Ishikawa (cell line): ENCODE data around the gene SERGEF.

Experiments
- CREB1 ChIP-seq: IDR thresholded peaks from 2 replicates; pipeline ENCODE4 v1.6.1; 2012; ENCODE audit warnings: low read depth
- FOXM1 ChIP-seq: IDR thresholded peaks from 2 replicates; pipeline ENCODE4 v1.6.1; 2012; ENCODE audit warnings: low read depth, borderline replicate concordance
- RAD21 ChIP-seq: IDR thresholded peaks from 2 replicates; pipeline ENCODE4 v1.6.1; 2012; ENCODE audit warnings: low read depth
- TAF1 ChIP-seq: IDR thresholded peaks from 2 replicates; pipeline ENCODE4 v1.6.1; 2012; ENCODE audit warnings: low read depth, mild to moderate bottlenecking
- TCF12 ChIP-seq: IDR thresholded peaks from 2 replicates; pipeline ENCODE4 v1.6.1; 2012; ENCODE audit warnings: low read depth
- TF ChIP-seq, protein P1 (sequence below): IDR thresholded peaks from 2 replicates; pipeline ENCODE4 v1.6.1; 2012
- TF ChIP-seq, protein P2 (sequence below): IDR thresholded peaks from 2 replicates; pipeline ENCODE4 v1.6.1; 2012
- TF ChIP-seq, protein P3 (sequence below): IDR thresholded peaks from 2 replicates; pipeline ENCODE4 v1.6.1; 2012; ENCODE audit warnings: low read depth, mild to moderate bottlenecking

DNA sequence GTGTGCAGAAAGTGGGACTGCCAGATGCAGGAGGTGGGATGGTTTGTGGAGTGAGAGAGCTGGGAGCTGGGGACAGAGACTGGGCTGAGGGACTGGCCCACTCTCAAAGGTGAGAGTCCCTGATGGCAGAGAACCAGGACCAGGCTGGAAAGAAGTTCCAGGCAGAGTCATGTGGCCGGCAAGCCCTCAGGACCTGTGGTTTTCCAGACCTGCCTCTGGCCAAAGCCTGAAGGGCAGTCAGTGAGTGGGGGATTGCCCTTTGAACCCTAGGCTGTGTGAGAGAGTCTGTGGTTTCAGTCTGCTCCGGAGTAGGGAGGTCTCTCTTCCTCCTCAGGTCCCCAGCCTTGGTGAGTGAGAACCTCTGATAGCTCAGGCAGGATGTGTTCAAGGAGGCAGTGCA lies 261.3 kb downstream of the SERGEF start:
- no peak for TF ChIP-seq FOXM1
- TF ChIP-seq TAF1, result no peak
- TF ChIP-seq, protein P1, sequence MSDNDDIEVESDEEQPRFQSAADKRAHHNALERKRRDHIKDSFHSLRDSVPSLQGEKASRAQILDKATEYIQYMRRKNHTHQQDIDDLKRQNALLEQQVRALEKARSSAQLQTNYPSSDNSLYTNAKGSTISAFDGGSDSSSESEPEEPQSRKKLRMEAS, result no peak
- no peak for TF ChIP-seq TCF12
- no peak for TF ChIP-seq RAD21
- TF ChIP-seq, protein P2, sequence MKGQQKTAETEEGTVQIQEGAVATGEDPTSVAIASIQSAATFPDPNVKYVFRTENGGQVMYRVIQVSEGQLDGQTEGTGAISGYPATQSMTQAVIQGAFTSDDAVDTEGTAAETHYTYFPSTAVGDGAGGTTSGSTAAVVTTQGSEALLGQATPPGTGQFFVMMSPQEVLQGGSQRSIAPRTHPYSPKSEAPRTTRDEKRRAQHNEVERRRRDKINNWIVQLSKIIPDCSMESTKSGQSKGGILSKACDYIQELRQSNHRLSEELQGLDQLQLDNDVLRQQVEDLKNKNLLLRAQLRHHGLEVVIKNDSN, result no peak
- TF ChIP-seq, protein P3, sequence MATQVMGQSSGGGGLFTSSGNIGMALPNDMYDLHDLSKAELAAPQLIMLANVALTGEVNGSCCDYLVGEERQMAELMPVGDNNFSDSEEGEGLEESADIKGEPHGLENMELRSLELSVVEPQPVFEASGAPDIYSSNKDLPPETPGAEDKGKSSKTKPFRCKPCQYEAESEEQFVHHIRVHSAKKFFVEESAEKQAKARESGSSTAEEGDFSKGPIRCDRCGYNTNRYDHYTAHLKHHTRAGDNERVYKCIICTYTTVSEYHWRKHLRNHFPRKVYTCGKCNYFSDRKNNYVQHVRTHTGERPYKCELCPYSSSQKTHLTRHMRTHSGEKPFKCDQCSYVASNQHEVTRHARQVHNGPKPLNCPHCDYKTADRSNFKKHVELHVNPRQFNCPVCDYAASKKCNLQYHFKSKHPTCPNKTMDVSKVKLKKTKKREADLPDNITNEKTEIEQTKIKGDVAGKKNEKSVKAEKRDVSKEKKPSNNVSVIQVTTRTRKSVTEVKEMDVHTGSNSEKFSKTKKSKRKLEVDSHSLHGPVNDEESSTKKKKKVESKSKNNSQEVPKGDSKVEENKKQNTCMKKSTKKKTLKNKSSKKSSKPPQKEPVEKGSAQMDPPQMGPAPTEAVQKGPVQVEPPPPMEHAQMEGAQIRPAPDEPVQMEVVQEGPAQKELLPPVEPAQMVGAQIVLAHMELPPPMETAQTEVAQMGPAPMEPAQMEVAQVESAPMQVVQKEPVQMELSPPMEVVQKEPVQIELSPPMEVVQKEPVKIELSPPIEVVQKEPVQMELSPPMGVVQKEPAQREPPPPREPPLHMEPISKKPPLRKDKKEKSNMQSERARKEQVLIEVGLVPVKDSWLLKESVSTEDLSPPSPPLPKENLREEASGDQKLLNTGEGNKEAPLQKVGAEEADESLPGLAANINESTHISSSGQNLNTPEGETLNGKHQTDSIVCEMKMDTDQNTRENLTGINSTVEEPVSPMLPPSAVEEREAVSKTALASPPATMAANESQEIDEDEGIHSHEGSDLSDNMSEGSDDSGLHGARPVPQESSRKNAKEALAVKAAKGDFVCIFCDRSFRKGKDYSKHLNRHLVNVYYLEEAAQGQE, result no peak
- no peak for TF ChIP-seq CREB1
